Amniotic stem cell (primary cell): ENCODE data around the gene CNTNAP5.

Experiments used
- DNase-seq: peaks from one replicate; lab custom pipeline; 2025; lab: John Stamatoyannopoulos, UW

The CNTNAP5 gene

DNA sequence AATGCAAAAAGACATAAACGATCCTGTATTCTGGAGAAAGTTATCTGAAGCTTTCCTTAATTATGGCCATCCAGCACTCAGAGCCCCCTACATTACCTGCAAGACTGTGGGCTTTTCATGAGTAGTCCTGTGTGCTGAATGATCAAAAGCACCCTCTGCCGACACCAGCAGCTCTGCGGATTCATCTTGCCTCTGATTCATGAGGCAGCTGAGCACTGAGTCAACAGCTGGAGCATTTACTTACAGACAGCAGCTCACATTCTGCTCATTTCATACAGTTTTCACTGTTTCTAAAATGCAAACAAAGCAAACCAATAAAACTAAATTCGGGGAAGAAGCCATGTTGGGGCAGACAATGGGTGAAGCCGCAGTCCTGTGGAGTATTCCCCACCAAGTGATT lies 886.5 kb downstream of the CNTNAP5 start:
- DNase-seq = no peak

DNA sequence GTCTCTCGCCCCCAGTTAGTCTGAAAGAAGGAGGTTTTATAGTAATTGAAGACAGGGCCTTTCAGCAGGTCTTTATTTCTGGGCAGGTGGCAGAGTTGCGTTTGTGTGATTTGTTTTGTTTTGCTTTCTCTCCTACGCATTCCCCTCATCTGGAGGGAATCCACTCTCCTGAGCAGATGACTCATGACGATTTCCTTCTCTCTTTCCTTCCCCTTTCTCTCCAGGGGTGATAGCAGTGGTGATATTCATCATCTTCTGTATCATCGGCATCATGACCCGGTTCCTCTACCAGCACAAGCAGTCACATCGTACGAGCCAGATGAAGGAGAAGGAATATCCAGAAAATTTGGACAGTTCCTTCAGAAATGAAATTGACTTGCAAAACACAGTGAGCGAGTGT lies 888.8 kb downstream of the CNTNAP5 start:
- DNase-seq = no peak

DNA sequence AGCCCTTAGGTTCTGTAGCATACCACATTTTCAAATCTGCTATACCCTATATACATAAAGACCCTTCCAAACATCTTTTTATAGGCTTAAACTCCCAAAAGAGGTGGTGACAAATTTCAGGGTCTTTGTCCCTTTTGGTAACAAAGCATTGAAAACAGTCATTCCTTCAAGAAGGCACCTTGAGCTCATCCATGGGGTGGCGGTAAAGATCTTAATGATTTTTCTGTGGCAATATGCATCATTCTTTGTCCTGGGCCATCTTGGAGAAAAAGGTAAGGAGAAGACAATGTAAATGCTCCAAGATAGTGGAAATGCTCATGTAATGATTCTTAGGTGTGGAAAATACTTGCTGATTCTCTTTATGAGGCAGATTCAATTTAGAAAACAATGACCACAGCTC lies 890.5 kb downstream of the CNTNAP5 start:
- DNase-seq = no peak

DNA sequence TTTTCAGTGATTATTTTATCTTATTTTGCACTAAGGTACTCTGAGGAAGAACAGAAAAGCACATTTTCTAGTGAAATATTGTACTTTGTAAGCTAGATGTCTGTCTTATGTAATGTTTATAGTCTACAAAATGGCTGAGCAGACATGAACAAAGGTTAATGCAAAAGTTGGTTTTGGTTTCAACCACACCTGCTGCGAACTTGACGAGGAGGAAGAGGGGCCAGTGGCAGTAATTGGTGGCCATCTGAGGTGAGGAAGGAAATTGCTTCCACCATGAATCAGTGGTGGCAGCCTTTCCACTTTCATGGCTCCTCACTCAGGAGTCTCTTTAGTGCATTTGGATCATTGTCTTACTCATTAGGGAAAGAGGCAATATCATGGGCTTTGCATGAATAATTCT lies 894.2 kb downstream of the CNTNAP5 start:
- DNase-seq = no peak

DNA sequence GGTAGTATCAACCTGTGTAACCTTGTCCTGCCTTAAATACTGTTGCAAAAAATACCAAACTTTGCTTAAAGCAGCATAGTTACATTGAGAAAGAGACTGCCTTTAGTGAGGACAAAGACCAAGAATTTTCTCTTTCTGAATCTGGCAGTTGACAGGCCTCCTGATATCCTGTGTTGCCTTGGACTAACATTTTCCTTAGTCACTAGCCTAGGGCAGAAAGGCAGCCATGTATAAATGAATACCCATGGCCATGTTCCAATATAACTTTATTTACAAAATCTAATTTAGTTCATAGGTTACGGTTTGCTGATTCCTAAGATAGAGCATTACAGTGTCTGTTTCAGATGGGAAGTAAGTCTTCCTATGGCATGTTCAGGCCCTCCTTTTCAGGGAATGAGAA lies 895.4 kb downstream of the CNTNAP5 start:
- DNase-seq = no peak

DNA sequence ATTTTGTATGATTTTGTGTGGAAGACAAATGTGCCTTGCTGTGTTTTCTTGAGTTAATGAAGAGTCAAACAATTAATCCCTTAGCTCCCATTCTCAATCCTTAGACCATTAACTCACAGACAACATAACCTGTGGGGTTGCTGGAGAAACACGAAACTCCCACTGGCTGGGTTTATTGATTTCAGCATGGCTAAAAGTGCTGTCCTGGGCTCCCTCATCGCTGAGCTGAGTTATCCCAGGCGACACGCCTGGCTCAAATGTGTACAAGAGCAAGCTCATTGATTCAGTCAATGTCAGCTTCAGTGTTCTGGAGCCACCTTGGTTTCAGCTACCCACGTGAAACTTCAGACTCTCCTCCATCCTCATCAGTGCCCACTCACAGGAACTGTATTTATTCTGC lies 896.1 kb downstream of the CNTNAP5 start:
- no peak for DNase-seq

DNA sequence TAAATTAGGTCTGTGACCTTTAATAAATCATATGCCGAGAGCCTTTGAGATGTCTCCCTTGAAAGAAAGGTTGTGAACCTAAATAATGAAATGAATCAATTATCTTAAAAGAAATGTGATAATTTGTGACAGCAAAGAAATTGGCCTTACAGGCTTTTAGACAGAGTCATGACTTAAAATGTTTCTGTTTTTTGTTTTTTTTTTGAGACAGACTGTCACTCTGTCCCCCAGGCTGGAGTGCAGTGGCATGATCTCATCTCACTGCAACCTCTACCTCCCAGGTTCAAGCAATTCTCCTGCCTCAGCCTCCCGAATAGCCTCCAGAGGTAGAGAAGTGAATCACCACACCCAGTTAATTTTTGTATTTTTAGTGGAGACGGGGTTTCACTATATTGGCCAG lies 898.0 kb downstream of the CNTNAP5 start:
- no peak for DNase-seq

DNA sequence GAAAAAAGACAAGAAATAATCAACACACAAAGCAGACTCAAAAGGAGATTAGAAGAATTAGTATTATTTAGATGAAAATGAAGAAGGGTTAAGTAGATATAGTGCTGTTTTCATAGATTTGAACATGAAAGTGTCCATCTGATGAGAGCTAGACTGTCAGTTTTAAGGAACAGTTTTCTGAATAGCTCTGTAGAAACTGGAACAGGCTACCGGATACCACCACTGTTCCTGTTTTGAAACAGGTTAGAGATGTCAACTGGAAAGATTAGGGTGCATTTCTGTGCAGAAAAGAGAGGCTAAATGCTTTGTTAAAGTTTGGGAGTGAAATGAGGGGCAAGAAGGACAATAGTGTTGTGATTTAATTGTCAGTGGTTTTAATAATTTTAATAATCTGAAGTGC lies 908.8 kb downstream of the CNTNAP5 start:
- DNase-seq = no peak

DNA sequence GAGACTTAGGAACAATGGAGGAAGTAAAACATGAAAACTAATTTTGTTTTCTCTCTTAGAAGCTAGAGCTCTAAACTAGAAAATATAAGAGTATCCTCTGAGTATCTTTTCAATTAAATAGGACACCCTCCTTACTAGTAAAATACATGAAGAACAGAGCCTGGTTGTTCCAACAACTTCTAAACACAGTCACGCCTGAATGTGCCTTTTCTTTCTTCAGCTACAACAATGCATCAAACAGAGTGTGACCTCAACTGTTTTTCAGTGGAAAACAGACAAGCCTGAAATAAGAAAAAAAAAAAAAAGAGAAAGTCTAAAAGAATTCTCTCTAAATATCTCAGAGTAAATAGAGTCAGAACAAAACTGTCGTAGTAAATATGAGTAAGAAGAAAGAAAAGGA lies 928.8 kb downstream of the CNTNAP5 start:
- no peak for DNase-seq

DNA sequence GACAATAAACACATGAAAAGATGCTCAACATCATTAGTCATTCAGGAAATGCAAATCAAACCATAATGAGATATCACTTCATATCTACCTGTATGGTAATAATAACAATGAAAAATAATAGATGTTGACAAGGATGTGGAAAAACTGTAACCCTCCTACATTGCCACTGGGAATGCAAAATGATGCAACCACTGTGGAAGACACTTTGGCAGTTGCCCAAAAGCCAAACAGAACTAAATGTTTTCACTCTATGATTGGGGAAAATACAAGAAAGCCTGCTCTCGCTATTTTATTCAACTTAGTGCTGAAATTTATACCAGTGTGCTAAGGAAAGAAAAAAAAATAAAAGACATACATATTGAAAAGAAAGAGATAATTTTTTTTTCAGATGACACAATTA lies 934.5 kb downstream of the CNTNAP5 start:
- DNase-seq = no peak

DNA sequence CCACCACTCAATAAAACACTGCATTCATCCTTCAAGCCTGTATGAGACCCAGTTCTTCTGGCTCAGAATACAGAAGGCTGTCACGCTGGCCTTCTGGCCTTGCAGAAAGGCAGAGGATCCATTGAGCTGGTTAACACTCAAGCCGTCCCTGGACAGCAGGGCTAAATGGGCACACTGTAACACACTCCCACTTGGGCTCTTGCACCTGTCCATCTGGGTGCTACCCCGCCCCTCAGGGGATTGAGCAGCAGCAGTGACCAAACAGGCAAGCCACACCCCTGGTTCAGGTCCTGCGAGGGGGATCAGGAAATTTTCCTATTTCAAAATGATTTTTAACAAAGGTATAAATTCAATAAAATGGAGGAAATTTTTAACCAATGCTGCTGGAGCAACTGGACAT lies 936.0 kb downstream of the CNTNAP5 start:
- no peak for DNase-seq
